ENCODE measurements around the gene FAM20C.

FAM20C gene

GRCh38 chr7:284762-285722 lies 92.7 kb downstream of the FAM20C start:
- no peak for DNase-seq (ENCODE audit: low read depth)
- H3K4me3 ChIP-seq (replicated peaks; ENCODE audit: low read depth, low read length), result no peak overlapping the region
- TF ChIP-seq CTCF (IDR thresholded peaks at IDR 0.05; ENCODE audit: low read length, missing control alignments), result no peak

GRCh38 chr7:285731-286130 lies 93.4 kb downstream of the FAM20C start:
- TF ChIP-seq CTCF (IDR thresholded peaks at IDR 0.05; ENCODE audit: low read length, missing control alignments), result no peak
- H3K4me3 ChIP-seq (replicated peaks; ENCODE audit: low read depth, low read length), result no peak overlapping the region
- no peak for DNase-seq (ENCODE audit: low read depth)

GRCh38 chr7:286266-286665 lies 93.9 kb downstream of the FAM20C start:
- DNase-seq (ENCODE audit: low read depth), result no peak
- no peak overlapping the region for H3K4me3 ChIP-seq (replicated peaks; ENCODE audit: low read depth, low read length)
- TF ChIP-seq CTCF (IDR thresholded peaks at IDR 0.05; ENCODE audit: low read length, missing control alignments), result no peak

GRCh38 chr7:288671-289101 lies 96.3 kb downstream of the FAM20C start:
- no peak overlapping the region for H3K4me3 ChIP-seq (replicated peaks; ENCODE audit: low read depth, low read length)
- no peak for DNase-seq (ENCODE audit: low read depth)
- TF ChIP-seq CTCF (IDR thresholded peaks at IDR 0.05; ENCODE audit: low read length, missing control alignments), result no peak

GRCh38 chr7:289209-289755 lies 96.9 kb downstream of the FAM20C start:
- H3K4me3 ChIP-seq (replicated peaks; ENCODE audit: low read depth, low read length), result no peak overlapping the region
- no peak for DNase-seq (ENCODE audit: low read depth)
- TF ChIP-seq CTCF (IDR thresholded peaks at IDR 0.05; ENCODE audit: low read length, missing control alignments), result no peak

GRCh38 chr7:289756-290553 lies 97.6 kb downstream of the FAM20C start, which contains the start of gene FOXL3:
Gene FOXL3 (plus strand): TSS chr7:290170. CDS start chr7:290170, 0 bp downstream.
- H3K4me3 ChIP-seq (replicated peaks; ENCODE audit: low read depth, low read length), result no peak within 1 kb of the TSS
- DNase-seq (ENCODE audit: low read depth), result no peak
- TF ChIP-seq CTCF (IDR thresholded peaks at IDR 0.05; ENCODE audit: low read length, missing control alignments), result no peak

Measured in fibroblast of pulmonary artery (primary cell).